NCI-H2107 (cell line): ENCODE measurements around the gene AGAP9.
"Not testable (repeated sequence)": the region's sequence is repeated elsewhere in the genome, so short reads cannot be mapped to it uniquely, and the experiment has no call there.

ENCODE experiments used
- DNase-seq: peaks from one replicate; lab custom pipeline; 2025; lab: John Stamatoyannopoulos, UW

The AGAP9 gene

GRCh38 chr10:47457528-47457820 is 66.0 kb downstream of the AGAP9 start:
- no peak for DNase-seq

- DNase-seq, result no peak
Measured at GRCh38 chr10:47456794-47457527, 66.5 kb downstream of the AGAP9 start.

- no peak for DNase-seq
Measured at GRCh38 chr10:47456079-47456785, 67.2 kb downstream of the AGAP9 start.

- not testable (repeated sequence) for DNase-seq
Measured at GRCh38 chr10:47455350-47456078, 67.9 kb downstream of the AGAP9 start.

GRCh38 chr10:47454780-47455058 is 68.7 kb downstream of the AGAP9 start:
- DNase-seq, result no peak

GRCh38 chr10:47454008-47454779 is 69.2 kb downstream of the AGAP9 start:
- no peak for DNase-seq

- DNase-seq, result no peak
Measured at GRCh38 chr10:47453141-47454007, 70.1 kb downstream of the AGAP9 start.

GRCh38 chr10:47452495-47453140 is 70.8 kb downstream of the AGAP9 start:
- no peak for DNase-seq

GRCh38 chr10:47451998-47452494 is 71.4 kb downstream of the AGAP9 start:
- DNase-seq, result no peak
